ENCODE measurements around the gene OR52H1.

DNA sequence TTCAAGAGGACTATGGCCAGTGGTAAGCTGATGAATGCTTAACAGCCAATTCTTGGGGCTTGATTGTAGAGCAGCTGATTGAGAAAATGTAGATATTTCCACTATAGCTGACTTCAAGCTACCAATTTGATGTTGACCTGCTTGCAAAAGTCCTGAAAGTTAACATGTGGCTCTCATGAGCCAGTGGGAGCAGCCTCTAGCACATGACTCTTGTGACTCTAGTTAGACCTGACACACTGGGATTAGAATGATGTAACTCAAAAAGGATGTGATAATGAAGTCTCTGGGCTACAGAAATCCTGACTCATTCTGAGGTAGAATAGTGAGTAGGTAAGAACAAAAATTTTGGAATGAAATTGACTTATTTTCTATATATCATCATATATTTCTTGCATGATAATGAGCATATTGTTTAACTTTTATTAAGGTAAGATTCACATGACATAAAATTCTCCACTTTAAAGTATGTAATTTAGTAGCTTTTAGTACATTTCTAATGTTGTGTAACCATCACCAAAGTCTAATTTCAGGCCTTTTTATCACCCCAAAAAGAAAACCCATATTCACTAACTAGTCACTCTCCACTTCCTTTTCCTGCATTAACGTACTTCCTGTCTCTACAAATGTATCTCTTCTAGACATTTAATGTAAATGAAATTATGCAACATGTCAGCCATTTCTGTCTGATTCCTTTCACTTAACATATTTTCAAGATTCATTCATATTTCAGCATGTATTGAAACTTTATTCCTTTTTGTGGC, 16.1 kb upstream of the OR52H1 start:
- TF ChIP-seq, protein P1, sequence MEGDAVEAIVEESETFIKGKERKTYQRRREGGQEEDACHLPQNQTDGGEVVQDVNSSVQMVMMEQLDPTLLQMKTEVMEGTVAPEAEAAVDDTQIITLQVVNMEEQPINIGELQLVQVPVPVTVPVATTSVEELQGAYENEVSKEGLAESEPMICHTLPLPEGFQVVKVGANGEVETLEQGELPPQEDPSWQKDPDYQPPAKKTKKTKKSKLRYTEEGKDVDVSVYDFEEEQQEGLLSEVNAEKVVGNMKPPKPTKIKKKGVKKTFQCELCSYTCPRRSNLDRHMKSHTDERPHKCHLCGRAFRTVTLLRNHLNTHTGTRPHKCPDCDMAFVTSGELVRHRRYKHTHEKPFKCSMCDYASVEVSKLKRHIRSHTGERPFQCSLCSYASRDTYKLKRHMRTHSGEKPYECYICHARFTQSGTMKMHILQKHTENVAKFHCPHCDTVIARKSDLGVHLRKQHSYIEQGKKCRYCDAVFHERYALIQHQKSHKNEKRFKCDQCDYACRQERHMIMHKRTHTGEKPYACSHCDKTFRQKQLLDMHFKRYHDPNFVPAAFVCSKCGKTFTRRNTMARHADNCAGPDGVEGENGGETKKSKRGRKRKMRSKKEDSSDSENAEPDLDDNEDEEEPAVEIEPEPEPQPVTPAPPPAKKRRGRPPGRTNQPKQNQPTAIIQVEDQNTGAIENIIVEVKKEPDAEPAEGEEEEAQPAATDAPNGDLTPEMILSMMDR (IDR thresholded peaks at IDR 0.05) = no peak
- TF ChIP-seq POLR2A (IDR thresholded peaks at IDR 0.05) = no peak

All from ovary (tissue), 3 donors.